ENCODE measurements around the gene COL7A1.
"Not testable (repeated sequence)": the region's sequence is repeated elsewhere in the genome, so short reads cannot be mapped to it uniquely, and the experiment has no call there.

COL7A1 gene

GRCh38 chr3:48548126-48548525, 47.0 kb downstream of the COL7A1 start:
- Mint-ChIP-seq H3K4me3 (no peak overlapping the region), H3K36me3 (ENCODE audit: insufficient read depth) (peaks cover 2% of the 10 kb centered on the region), H3K4me1 (ENCODE audit: low read depth in 2 of 2) (peaks cover 0 to 3% of the 10 kb centered on the region in 2 donors), H3K27me3 (no peaks in the 10 kb centered on the region), H3K9me3 (no peaks in the 10 kb centered on the region), H3K27ac (no peak overlapping the region)
- ATAC-seq (replicated peaks) (no peak), DNase-seq (no peak)

- Mint-ChIP-seq H3K36me3 (ENCODE audit: insufficient read depth) (peaks cover 2% of the 10 kb centered on the region), H3K27ac (no peak overlapping the region), H3K9me3 (no peaks in the 10 kb centered on the region), H3K4me1 (ENCODE audit: low read depth in 2 of 2) (peaks cover 0 to 3% of the 10 kb centered on the region in 2 donors), H3K27me3 (no peaks in the 10 kb centered on the region), H3K4me3 (no peak overlapping the region)
- ATAC-seq (replicated peaks), result no peak
- no peak for DNase-seq
Measured at GRCh38 chr3:48546203-48546829, 48.8 kb downstream of the COL7A1 start.

GRCh38 chr3:48544141-48544540, 51.0 kb downstream of the COL7A1 start:
- ATAC-seq (replicated peaks) (no peak), DNase-seq (no peak)
- Mint-ChIP-seq H3K27ac (no peak overlapping the region), H3K27me3 (no peaks in the 10 kb centered on the region), H3K4me1 (ENCODE audit: low read depth in 2 of 2) (peaks cover 0 to 3% of the 10 kb centered on the region in 2 donors), H3K9me3 (no peaks in the 10 kb centered on the region), H3K36me3 (ENCODE audit: insufficient read depth) (peaks cover 2% of the 10 kb centered on the region), H3K4me3 (no peak overlapping the region)

- DNase-seq (no peak), ATAC-seq (replicated peaks) (no peak)
- Mint-ChIP-seq H3K9me3 (no peaks in the 10 kb centered on the region), H3K27ac (no peak overlapping the region), H3K4me3 (no peak overlapping the region), H3K36me3 (ENCODE audit: insufficient read depth) (no peaks in the 10 kb centered on the region), H3K27me3 (no peaks in the 10 kb centered on the region), H3K4me1 (ENCODE audit: low read depth in 2 of 2) (no peaks in the 10 kb centered on the region)
Measured at GRCh38 chr3:48543271-48543866, 51.8 kb downstream of the COL7A1 start.

GRCh38 chr3:48538451-48538850, 56.7 kb downstream of the COL7A1 start:
- Mint-ChIP-seq H3K27ac (no peak overlapping the region), H3K36me3 (ENCODE audit: insufficient read depth) (no peaks in the 10 kb centered on the region), H3K4me1 (ENCODE audit: low read depth in 2 of 2) (peaks cover 0 to 4% of the 10 kb centered on the region in 2 donors), H3K4me3 (no peak overlapping the region), H3K27me3 (no peaks in the 10 kb centered on the region), H3K9me3 (no peaks in the 10 kb centered on the region)
- no peak for ATAC-seq (replicated peaks)
- DNase-seq, result no peak

GRCh38 chr3:48536785-48537184, 58.3 kb downstream of the COL7A1 start:
- DNase-seq (no peak), ATAC-seq (replicated peaks) (no peak)
- H3K9me3 Mint-ChIP-seq, result no peaks in the 10 kb centered on the region
- no peak overlapping the region for H3K27ac Mint-ChIP-seq
- H3K27me3 Mint-ChIP-seq, result no peaks in the 10 kb centered on the region
- peaks cover 0 to 4% of the 10 kb centered on the region in 2 donors for H3K4me1 Mint-ChIP-seq (ENCODE audit: low read depth in 2 of 2)
- no peak overlapping the region for H3K4me3 Mint-ChIP-seq
- no peaks in the 10 kb centered on the region for H3K36me3 Mint-ChIP-seq (ENCODE audit: insufficient read depth)

- DNase-seq (no peak), ATAC-seq (replicated peaks) (no peak)
- H3K27ac Mint-ChIP-seq, result no peak overlapping the region
Measured at GRCh38 chr3:48536116-48536515, 59.0 kb downstream of the COL7A1 start.

GRCh38 chr3:48535578-48535977, 59.6 kb downstream of the COL7A1 start:
- DNase-seq (no peak), ATAC-seq (replicated peaks) (no peak)
- H3K9me3 Mint-ChIP-seq, result no peaks in the 10 kb centered on the region
- no peaks in the 10 kb centered on the region for H3K36me3 Mint-ChIP-seq (ENCODE audit: insufficient read depth)
- H3K27me3 Mint-ChIP-seq, result no peaks in the 10 kb centered on the region
- no peak overlapping the region for H3K4me3 Mint-ChIP-seq
- peaks cover 0 to 4% of the 10 kb centered on the region in 2 donors for H3K4me1 Mint-ChIP-seq (ENCODE audit: low read depth in 2 of 2)
- H3K27ac Mint-ChIP-seq, result no peak overlapping the region

More at GRCh38 chr3:48536116-48536515, 59.0 kb downstream of the COL7A1 start:
- Mint-ChIP-seq H3K27me3 (no peaks in the 10 kb centered on the region), H3K4me1 (ENCODE audit: low read depth in 2 of 2) (peaks cover 0 to 4% of the 10 kb centered on the region in 2 donors), H3K4me3 (no peak overlapping the region), H3K9me3 (no peaks in the 10 kb centered on the region), H3K36me3 (ENCODE audit: insufficient read depth) (no peaks in the 10 kb centered on the region)

GRCh38 chr3:48532977-48533337, 62.2 kb downstream of the COL7A1 start:
- Mint-ChIP-seq H3K4me3 (no peak overlapping the region), H3K9me3 (no peaks in the 10 kb centered on the region), H3K27ac (no peak overlapping the region), H3K4me1 (ENCODE audit: low read depth in 2 of 2) (peaks cover 0 to 4% of the 10 kb centered on the region in 2 donors), H3K36me3 (ENCODE audit: insufficient read depth) (no peaks in the 10 kb centered on the region), H3K27me3 (no peaks in the 10 kb centered on the region)
- DNase-seq (no peak), ATAC-seq (replicated peaks) (no peak)

- DNase-seq, result no peak
- Mint-ChIP-seq H3K4me1 (ENCODE audit: low read depth in 2 of 2) (peaks cover 0 to 4% of the 10 kb centered on the region in 2 donors), H3K27ac (no peak overlapping the region), H3K4me3 (no peak overlapping the region), H3K36me3 (ENCODE audit: insufficient read depth) (no peaks in the 10 kb centered on the region), H3K27me3 (no peaks in the 10 kb centered on the region), H3K9me3 (no peaks in the 10 kb centered on the region)
- ATAC-seq (replicated peaks), result no peak
Measured at GRCh38 chr3:48532271-48532976, 62.7 kb downstream of the COL7A1 start.

GRCh38 chr3:48530701-48531100, 64.4 kb downstream of the COL7A1 start:
- ATAC-seq (replicated peaks); H3K27me3 Mint-ChIP-seq; DNase-seq; H3K27ac Mint-ChIP-seq; H3K4me1 Mint-ChIP-seq (ENCODE audit: low read depth in 2 of 2); H3K4me3 Mint-ChIP-seq; H3K9me3 Mint-ChIP-seq; H3K36me3 Mint-ChIP-seq (ENCODE audit: insufficient read depth): not testable (repeated sequence)

GRCh38 chr3:48528754-48529153, 66.4 kb downstream of the COL7A1 start:
- Mint-ChIP-seq H3K4me1 (ENCODE audit: low read depth in 2 of 2) (no peaks in the 10 kb centered on the region), H3K27me3 (no peaks in the 10 kb centered on the region), H3K4me3 (no peak overlapping the region), H3K36me3 (ENCODE audit: insufficient read depth) (no peaks in the 10 kb centered on the region), H3K27ac (no peak overlapping the region), H3K9me3 (no peaks in the 10 kb centered on the region)
- no peak for DNase-seq
- ATAC-seq (replicated peaks), result no peak

GRCh38 chr3:48528048-48528447, 67.1 kb downstream of the COL7A1 start:
- H3K4me3 Mint-ChIP-seq, result no peak overlapping the region
- ATAC-seq (replicated peaks) (no peak), DNase-seq (no peak)
- no peaks in the 10 kb centered on the region for H3K36me3 Mint-ChIP-seq (ENCODE audit: insufficient read depth)
- H3K27me3 Mint-ChIP-seq, result no peaks in the 10 kb centered on the region
- no peak overlapping the region for H3K27ac Mint-ChIP-seq
- H3K4me1 Mint-ChIP-seq (ENCODE audit: low read depth in 2 of 2), result no peaks in the 10 kb centered on the region
- no peaks in the 10 kb centered on the region for H3K9me3 Mint-ChIP-seq

- Mint-ChIP-seq H3K4me3 (no peak overlapping the region), H3K4me1 (ENCODE audit: low read depth in 2 of 2) (no peaks in the 10 kb centered on the region), H3K36me3 (ENCODE audit: insufficient read depth) (peaks cover 3% of the 10 kb centered on the region), H3K9me3 (no peaks in the 10 kb centered on the region), H3K27me3 (no peaks in the 10 kb centered on the region), H3K27ac (no peak overlapping the region)
- ATAC-seq (replicated peaks) (no peak), DNase-seq (no peak)
Measured at GRCh38 chr3:48524970-48525369, 70.2 kb downstream of the COL7A1 start.
